WTC11 (cell line): Measurements from ENCODE around the gene LEKR1.

Source experiments
- TF ChIP-seq, protein P1 (sequence below): fragments of 250-450 bp; sonication (Bioruptor Pico); IDR thresholded peaks from 2 replicates; pipeline ENCODE4 v1.9.0; 2021; ENCODE audit warnings: mild to moderate bottlenecking, borderline replicate concordance
- TF ChIP-seq, protein P2 (sequence below): fragments of 200-600 bp; IDR thresholded peaks from 2 replicates; pipeline ENCODE4 v1.8.0; 2022; ENCODE audit warnings: antibody characterized with exemption
- TF ChIP-seq, protein P3 (sequence below): sonication (generic); formaldehyde crosslinking; IDR thresholded peaks from 2 replicates; pipeline ENCODE4 v1.8.1; 2023; ENCODE audit warnings: mild to moderate bottlenecking, moderate library complexity, missing genetic modification reagents
- TF ChIP-seq, protein P4 (sequence below): sonication (generic); formaldehyde crosslinking; IDR thresholded peaks from 2 replicates; pipeline ENCODE4 v1.8.0; 2022; ENCODE audit warnings: missing genetic modification reagents

DNA sequence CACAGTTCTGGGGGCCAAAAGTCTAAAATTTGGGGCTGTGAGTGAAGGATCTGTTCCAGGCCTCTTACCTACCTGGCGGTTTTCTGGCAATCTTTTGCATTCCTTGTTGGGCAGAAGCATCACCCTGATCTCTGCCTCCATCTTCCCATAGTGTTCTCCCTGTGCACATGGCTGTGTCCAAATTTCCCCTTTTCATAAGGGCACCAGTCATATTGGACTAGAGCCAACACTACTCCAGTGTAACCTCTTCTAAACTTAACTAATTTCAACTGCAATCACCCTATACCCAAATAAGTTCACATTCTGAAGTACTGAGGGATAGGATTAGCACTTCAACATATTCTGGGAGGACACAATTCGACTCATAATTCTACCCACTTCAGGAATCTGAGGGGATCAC is 248.8 kb downstream of the LEKR1 start:
- TF ChIP-seq, protein P1, sequence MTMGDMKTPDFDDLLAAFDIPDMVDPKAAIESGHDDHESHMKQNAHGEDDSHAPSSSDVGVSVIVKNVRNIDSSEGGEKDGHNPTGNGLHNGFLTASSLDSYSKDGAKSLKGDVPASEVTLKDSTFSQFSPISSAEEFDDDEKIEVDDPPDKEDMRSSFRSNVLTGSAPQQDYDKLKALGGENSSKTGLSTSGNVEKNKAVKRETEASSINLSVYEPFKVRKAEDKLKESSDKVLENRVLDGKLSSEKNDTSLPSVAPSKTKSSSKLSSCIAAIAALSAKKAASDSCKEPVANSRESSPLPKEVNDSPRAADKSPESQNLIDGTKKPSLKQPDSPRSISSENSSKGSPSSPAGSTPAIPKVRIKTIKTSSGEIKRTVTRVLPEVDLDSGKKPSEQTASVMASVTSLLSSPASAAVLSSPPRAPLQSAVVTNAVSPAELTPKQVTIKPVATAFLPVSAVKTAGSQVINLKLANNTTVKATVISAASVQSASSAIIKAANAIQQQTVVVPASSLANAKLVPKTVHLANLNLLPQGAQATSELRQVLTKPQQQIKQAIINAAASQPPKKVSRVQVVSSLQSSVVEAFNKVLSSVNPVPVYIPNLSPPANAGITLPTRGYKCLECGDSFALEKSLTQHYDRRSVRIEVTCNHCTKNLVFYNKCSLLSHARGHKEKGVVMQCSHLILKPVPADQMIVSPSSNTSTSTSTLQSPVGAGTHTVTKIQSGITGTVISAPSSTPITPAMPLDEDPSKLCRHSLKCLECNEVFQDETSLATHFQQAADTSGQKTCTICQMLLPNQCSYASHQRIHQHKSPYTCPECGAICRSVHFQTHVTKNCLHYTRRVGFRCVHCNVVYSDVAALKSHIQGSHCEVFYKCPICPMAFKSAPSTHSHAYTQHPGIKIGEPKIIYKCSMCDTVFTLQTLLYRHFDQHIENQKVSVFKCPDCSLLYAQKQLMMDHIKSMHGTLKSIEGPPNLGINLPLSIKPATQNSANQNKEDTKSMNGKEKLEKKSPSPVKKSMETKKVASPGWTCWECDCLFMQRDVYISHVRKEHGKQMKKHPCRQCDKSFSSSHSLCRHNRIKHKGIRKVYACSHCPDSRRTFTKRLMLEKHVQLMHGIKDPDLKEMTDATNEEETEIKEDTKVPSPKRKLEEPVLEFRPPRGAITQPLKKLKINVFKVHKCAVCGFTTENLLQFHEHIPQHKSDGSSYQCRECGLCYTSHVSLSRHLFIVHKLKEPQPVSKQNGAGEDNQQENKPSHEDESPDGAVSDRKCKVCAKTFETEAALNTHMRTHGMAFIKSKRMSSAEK (CRISPR knock-in tag), result no peak
- TF ChIP-seq, protein P2, sequence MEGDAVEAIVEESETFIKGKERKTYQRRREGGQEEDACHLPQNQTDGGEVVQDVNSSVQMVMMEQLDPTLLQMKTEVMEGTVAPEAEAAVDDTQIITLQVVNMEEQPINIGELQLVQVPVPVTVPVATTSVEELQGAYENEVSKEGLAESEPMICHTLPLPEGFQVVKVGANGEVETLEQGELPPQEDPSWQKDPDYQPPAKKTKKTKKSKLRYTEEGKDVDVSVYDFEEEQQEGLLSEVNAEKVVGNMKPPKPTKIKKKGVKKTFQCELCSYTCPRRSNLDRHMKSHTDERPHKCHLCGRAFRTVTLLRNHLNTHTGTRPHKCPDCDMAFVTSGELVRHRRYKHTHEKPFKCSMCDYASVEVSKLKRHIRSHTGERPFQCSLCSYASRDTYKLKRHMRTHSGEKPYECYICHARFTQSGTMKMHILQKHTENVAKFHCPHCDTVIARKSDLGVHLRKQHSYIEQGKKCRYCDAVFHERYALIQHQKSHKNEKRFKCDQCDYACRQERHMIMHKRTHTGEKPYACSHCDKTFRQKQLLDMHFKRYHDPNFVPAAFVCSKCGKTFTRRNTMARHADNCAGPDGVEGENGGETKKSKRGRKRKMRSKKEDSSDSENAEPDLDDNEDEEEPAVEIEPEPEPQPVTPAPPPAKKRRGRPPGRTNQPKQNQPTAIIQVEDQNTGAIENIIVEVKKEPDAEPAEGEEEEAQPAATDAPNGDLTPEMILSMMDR, result no peak
- TF ChIP-seq, protein P3, sequence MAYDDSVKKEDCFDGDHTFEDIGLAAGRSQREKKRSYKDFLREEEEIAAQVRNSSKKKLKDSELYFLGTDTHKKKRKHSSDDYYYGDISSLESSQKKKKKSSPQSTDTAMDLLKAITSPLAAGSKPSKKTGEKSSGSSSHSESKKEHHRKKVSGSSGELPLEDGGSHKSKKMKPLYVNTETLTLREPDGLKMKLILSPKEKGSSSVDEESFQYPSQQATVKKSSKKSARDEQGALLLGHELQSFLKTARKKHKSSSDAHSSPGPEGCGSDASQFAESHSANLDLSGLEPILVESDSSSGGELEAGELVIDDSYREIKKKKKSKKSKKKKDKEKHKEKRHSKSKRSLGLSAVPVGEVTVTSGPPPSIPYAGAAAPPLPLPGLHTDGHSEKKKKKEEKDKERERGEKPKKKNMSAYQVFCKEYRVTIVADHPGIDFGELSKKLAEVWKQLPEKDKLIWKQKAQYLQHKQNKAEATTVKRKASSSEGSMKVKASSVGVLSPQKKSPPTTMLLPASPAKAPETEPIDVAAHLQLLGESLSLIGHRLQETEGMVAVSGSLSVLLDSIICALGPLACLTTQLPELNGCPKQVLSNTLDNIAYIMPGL (CRISPR knock-in tag), result no peak
- TF ChIP-seq, protein P4, sequence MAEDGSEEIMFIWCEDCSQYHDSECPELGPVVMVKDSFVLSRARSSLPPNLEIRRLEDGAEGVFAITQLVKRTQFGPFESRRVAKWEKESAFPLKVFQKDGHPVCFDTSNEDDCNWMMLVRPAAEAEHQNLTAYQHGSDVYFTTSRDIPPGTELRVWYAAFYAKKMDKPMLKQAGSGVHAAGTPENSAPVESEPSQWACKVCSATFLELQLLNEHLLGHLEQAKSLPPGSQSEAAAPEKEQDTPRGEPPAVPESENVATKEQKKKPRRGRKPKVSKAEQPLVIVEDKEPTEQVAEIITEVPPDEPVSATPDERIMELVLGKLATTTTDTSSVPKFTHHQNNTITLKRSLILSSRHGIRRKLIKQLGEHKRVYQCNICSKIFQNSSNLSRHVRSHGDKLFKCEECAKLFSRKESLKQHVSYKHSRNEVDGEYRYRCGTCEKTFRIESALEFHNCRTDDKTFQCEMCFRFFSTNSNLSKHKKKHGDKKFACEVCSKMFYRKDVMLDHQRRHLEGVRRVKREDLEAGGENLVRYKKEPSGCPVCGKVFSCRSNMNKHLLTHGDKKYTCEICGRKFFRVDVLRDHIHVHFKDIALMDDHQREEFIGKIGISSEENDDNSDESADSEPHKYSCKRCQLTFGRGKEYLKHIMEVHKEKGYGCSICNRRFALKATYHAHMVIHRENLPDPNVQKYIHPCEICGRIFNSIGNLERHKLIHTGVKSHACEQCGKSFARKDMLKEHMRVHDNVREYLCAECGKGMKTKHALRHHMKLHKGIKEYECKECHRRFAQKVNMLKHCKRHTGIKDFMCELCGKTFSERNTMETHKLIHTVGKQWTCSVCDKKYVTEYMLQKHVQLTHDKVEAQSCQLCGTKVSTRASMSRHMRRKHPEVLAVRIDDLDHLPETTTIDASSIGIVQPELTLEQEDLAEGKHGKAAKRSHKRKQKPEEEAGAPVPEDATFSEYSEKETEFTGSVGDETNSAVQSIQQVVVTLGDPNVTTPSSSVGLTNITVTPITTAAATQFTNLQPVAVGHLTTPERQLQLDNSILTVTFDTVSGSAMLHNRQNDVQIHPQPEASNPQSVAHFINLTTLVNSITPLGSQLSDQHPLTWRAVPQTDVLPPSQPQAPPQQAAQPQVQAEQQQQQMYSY, result no peak
